G401.6 (cell line): ENCODE data around the gene SLC25A6.
"Not testable (repeated sequence)": the region's sequence is repeated elsewhere in the genome, so short reads cannot be mapped to it uniquely, and the experiment has no call there.

Experiments used
- FAIRE-seq: peaks from 2 replicates; lab custom pipeline; 2012; peaks lifted over from hg19 to GRCh38; lab: Jason Lieb, UNC

Gene SLC25A6

DNA sequence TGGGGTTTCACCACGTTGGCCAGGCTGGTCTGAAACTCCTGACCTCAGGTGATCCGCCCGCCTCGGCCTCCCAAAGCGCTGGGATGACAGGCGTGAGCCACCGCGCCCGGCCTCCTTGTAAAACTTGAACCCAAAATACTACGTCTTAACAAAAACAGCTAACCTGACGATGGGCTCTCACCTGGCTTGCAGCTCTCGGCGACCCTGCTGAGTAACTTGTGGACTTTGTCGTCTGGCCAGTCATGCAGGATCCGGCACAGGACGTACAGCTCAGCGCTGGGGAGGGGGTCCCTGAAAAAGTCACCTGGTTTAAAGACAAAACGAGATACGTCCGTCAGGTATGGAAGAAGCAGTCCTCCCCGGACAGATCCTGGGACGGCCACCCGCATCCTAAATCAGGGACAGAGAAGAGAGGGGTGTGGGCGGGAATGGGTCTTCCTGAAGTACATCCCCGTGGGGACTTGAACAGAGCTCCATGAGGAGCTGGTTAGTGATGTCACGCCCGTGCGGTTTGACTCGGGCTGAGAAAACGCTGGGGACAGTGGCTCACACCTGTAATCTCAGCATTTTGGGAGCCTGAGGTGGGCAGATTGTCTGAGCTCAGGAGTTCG lies 20.7 kb upstream of the SLC25A6 start:
- FAIRE-seq: no peak

DNA sequence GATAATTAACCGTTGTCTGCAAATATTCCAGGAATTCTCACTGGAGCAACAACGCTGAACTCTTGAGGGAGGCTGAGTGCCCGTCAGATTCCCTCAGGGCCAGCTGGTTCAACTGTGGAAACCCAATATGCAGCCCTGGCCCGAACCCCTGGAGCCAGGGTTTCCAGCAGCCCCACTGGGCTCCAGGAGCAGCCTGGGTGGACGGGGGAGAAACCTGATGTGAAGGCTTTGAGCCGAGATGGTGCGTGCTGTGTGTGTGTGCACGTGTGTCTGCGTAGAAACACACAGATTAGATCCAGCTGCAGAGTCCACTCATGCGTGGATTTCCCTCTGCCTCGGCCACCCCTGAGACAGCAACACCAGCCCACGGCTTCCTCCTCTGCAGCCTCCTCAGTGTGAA lies 19.4 kb upstream of the SLC25A6 start:
- FAIRE-seq: no peak

DNA sequence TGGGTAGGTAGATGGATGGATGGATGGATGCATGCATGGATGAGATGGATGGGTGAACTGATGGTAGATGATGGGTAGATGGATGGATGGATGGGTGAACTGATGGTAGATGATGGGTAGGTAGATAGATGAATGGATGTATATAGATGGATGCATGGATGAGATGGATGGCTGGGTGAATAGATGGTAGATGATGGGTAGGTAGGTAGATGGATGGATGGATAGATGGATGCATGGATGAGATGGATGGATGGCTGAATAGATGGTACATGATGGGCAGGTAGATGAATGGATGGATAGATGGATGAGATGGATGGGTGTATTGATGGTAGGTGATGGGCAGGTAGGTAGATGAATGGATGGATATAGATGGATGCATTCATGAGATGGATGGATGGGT lies 15.1 kb upstream of the SLC25A6 start:
- no peak for FAIRE-seq

DNA sequence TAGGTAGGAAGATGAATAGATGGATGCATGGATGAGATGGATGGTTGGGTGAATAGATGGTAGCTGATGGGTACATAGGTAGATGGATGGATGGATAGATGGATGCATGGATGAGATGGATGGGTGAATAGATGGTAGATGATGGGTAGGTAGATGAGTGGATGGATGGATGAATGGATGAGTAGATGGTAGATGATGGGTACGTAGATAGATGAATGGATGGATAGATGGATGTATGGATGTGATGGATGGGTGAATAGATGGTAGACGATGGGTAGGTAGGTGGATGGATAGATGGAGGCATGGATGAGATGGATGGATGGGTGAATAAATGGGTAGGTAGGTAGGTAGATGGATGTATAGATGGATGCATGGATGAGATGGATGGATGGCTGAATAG lies 13.9 kb upstream of the SLC25A6 start:
- FAIRE-seq: not testable (repeated sequence)

DNA sequence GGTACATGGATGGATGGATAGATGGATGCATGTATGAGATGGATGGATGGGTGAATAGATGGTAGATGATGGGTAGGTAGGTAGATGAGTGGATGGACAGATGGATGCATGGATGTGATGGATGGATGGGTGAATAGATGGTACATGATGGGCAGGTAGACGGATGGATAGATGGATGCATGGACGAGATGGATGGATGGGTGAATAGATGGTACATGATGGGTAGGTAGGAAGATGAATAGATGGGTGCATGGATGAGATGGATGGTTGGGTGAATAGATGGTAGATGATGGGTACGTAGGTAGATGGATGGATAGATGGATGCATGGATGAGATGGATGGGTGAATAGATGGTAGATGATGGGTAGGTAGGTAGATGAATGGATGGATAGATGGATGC lies 12.0 kb upstream of the SLC25A6 start:
- not testable (repeated sequence) for FAIRE-seq

DNA sequence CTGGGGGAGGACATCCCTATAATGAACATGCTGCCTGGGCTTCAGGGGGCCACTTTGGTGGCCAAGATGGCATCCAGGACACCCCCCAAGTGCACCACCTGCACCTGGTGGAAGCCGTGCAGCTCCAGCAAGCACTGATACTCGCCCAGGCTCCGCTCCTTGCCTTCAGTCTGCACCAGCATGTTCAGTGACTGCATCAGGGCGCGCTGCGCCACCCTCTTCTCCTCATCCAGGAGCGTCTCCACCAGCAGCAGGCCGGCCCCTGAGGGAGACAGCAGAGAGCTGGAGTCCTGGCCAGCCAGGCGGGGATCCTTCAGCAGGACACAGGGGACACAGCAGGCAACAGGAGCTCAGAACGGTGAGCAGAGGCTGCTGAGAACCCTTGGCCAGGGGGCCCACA lies 11.3 kb upstream of the SLC25A6 start:
- FAIRE-seq: no peak

DNA sequence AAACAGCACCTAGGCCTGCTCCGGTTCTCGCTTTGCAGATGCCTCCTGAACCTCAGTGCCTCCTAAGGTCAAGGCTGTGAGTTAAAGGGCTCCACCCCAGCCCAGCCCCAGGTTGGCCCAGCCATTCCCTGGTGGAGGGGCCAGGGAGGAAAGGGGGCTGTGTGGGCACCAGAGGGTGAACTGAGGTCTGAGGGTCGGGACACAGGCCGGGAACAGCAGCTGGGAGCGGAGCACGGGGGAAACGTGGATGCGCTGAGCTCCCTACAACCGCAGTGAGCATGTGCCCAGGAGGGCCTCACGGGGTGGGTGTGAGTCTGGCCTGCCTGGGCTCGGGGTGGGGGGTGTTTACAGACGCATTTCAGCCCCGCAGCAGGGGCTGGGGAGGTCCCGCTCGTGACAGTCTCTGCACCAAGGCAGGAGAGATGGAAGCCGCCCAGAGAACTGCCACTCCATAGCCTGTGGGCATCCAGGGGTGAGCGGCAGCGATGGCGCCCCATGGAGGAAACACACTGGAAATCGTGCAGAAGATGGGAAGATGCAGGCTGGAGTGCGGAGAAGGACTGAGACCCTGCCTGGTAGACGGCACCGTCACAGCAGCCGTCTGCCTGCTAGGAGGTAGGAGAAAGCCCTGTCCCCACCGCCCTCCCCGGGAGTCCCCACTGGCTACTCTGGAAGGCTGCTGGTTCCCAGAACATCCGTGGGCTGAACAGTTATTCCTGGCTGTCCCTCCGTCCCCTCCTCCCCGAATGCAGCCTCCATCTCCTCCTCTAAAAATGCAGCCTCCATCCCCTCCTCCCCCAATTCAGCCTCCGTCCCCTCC lies 9.9 kb upstream of the SLC25A6 start:
- FAIRE-seq: no peak

DNA sequence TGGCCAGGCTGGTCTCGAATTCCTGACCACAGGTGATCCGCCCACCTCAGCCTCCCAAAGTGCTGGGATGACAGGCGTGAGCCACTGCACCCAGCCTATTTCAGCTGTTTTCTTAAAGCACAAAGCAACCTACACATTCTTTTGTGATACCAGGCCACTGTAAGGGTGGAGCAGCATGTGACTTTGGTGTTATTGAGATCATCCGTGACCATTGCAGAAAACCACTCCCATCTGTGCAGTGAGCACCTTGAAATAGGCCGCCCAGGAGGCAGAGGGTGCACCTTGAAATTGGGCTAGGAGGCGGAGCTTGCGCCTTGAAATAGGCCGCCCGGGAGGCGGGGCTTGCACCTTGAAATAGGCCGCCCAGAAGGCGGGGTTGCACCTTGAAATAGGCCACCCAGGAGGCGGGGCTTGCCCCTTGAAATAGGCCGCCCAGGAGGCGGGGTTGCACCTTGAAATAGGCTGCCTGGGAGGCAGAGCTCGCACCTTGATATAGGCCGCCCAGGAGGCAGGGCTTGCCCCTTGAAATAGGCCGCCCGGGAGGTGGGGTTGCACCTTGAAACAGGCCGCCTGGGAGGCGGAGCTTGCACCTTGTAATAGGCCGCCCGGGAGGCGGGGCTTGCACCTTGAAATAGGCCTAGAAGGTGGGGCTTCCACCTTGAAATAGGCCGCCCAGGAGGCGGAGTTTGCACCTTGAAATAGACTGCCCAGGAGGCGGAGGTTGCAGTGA lies 9.0 kb upstream of the SLC25A6 start:
- FAIRE-seq: no peak

DNA sequence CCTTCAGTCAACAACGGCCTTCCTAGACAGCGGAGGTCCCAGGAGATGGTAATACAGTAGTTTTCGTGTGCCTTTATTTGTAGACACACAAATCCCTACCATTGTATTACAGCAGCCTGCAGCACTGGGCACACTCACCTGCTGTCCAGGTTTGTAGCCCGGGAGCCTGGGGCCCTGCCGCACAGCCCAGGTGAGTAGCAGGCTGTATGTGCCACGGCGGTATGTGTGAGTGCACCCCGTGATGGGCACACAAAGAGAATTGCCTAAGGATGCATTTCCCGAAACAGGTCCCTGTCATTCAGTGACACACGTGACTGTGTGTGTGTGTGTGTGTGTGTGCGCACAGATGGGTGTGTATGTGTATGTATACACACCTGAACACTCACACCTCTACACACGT lies 8.1 kb upstream of the SLC25A6 start:
- FAIRE-seq: no peak

DNA sequence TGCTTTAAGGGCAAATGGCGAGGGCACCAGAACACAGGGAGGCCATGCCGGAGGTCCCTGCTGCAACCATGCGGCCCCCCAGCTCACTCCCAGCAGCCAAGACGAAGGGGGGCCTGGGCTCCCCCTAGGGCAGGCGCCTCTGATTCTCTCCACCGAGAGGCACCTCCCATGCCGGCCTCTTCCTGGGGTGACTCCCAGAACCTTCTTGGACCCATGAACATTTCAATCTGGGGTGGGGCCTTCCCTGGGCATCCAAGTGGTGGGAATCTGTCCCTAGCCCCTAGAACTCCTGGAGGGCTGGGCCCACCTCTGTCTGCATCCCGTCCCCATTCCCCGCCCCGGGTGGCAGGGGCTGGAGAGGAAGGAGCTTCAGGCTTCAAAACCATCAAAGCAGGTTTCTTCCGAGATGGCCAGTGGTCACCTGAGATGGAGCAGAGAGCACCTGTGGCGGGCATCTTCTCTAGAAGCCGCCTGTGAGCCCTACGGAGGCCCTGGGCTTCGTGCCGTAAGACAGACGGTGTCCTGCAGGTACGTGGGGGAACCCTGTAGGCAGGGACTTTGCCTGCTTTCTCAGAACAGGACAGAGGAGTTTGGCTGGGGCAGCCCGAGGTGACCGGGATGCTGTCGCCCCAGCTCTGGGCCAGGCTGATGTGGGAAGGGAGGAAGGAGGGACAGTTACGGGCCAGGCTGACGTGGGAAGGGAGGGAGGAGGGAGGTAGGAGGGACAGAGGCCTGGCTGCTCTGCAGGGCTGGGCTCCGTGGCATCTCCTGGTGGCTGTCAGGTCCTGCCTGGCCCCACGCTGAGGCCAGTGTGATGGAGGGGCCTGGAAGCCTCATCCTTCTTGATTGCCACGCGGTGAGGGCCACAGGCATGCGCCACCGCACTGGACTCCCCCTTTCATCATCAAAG lies 6.8 kb upstream of the SLC25A6 start:
- no peak for FAIRE-seq

DNA sequence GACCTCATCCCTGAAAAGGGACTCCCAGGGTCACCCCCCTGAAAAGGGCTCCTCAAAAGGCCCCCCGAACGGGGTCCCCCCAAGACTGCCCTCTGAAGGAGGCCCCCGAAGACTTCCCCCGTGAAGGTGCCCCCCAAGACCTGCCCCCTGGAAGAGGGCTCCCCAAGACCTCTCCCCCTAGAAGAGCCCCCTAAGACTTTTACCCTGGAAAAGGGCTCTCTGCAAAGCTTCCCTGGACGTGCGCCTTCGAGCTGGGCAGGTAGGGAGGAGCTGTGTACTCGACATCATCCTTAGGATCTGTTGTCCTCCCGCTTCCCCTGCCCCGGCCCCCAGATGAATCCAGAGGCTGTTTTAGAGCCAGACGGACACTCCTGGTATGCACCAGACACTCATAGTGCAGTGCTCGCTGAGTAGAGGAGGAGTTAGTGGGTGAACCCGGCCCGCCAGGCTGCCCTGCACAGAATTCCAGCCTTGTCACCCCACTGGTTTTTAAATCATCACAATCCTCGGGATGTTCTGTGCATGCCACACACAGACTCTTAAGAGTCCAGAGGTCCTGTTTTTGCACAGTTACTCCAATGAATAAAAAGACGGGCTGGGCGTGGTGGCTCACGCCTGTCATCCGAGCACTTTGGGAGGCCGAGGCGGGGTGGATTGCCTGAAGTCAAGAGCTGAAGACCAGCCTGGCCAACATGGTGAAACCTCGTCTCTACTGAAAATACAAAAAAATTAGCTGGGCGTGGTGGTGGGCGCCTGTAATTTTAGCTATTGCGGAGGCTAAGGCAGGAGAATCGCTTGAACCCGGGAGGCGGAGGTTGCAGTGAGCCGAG lies 5.7 kb upstream of the SLC25A6 start:
- FAIRE-seq: no peak

DNA sequence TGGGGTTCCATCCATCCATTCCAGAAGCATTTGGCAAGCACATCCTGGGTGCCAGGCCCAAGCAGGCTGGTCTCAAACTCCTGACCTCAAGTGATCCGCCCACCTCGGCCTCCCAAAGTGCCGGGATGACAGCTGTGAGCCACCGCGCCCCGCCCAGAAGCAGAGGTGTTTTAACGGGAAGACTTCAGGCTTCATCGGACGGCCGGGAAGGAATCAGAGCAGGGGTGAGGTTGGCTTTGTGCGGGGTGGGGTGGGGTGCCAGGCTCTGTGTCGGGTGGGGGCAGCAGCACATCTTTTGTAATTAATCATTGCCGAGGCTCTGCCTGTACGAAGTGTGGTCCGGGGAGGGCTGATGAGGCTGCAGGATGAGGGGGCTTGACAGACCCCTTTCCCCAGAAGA lies 5.1 kb upstream of the SLC25A6 start:
- FAIRE-seq: no peak

DNA sequence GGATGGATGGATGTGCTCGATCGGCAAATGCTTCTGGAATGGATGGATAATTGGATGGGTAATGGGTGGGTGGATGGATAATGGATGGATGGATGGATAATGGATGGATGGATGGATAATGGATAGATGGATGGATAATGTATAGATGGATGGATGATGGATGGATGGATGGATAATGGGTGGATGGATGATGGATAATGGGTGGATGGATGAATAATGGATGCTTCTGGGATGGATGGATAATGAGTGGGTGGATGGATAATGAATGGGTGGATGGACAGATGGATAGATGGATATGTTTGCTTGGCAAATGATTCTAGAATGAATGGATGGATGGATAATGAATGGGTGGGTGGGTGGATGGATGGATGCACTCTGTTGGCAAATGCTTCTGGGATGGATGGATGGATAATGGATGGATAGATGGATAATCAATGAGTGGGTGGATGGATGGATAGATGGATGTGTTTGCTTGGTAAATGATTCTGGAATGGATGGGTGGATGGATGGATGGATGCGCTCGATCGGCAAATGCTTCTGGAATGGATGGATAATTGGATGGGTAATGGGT lies 3.8 kb upstream of the SLC25A6 start:
- no peak for FAIRE-seq

DNA sequence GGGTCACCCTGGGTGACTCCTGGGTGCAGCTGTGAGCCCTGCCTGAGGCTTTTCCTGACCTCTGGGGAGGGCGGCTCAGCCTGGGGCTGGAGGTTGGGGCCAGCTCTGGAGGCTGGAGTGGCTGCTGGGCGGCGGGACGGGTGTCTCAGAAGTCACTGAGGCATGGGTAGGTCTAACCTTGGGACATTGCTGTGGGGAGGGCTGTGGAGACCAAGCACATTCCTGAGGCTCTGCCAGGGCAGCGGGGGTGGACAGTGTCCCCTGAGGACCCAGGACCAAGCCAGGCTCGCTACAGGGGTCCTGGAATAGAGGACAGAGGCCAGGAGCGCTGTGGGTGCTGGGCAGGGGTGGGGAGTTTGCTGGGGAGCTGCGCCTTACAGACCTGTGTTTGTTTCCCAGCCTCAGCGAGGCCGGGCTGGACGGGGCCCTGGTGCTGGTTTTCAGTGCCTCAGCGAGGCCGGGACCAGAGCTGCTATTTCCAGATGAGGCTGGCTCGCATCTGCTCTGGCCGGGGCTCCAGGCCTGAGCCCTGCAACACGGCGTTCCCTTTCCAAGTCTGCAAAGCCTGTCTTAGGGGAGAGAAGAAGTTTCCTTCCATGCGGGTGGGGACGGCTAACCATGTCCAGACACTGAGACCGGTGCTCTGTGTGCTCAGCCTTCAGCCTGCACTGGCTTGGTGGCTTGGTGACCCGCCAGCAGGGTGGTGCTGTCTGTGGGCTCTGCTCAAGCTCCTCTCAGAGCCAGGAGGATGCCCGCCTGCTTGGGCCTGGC lies 3.0 kb upstream of the SLC25A6 start:
- FAIRE-seq: no peak

DNA sequence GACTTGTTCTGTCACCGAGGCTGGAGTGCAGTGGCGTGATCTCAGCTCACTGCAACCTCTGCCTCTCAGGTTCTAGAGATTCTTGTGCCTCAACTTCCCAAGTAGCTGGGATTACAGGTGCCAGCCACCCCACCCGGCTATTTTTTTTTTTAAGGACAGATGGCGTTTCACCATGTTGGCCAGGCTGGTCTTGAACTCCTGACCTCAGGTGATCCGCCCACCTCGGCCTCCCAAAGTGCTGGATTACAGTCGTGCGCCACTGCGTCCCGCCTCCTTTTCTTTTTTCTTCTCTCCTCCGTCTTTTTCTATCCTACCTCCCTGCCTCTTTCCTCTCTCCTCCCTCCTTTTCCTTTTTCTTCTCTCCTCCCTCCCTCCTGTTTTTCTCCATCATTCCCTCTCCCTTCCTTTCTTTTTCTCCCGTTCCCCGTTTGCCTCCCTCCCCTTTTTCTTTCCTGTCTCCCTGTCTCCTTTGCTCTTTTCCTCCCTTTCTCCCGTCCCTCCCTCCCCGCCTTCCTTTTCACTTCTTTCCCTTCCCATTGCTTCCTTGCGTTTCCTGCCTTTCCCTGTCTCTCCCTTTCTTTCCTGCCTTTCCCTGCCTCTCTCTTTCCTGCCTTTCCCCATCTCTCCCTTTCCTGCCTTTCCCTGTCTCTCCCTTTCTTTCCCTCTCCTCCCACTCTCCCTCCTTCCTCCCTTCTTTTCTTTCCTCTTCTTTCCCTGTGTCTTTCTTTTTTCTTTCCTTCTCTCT lies 2.1 kb upstream of the SLC25A6 start:
- no peak for FAIRE-seq

DNA sequence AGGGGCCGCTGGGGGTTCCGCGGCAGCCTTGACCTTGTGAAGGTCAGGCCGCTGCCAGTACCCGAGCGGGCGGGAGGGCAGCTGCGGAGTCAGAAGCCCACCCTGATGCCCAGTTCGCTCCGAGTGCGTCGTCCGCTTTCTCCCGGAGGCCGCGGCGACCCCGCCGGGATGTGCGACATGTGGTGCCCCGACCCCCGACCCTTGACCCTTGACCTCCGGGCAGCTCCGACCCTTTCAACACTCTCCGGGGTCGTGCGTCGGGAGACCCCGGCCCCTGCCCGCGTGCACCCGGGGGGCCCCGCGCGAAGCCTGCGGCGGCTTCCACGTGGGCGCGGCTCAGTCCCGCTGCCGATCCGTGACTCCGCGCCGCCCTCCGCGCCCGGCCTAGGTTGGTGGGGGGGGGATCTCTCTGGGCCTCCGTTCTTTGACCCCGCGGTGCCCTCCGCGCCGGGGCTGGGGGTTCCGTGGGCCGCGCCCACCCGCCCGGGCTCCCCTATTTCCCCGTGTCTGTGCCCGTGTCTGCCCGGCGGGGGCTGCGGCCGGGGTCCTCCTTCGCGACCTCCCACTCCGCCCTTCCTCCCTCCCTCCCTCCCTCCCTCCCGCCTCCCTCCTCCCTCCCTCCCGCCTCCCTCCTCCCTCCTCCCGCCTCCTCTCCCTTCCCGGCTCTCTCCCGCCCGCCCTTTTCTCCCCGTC lies 609 bp upstream of the SLC25A6 start:
- FAIRE-seq: no peak

DNA sequence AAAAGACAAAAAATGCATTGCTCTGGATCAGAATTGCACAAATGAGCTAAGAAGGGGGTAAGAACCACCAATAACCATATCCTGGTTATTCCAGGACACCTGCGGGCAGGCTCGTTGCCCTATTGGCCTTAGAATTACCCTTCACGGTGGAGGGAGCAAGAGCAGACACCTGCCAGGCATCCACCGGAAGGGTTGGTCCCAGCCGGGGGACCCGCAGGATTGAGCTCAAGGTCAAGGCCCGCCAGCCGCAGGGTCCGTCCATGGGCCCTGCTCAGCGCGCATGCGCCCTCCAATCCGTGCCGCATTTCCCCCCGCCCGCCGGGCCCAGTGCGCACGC lies 575 bp downstream of the SLC25A6 start:
- FAIRE-seq: no peak

DNA sequence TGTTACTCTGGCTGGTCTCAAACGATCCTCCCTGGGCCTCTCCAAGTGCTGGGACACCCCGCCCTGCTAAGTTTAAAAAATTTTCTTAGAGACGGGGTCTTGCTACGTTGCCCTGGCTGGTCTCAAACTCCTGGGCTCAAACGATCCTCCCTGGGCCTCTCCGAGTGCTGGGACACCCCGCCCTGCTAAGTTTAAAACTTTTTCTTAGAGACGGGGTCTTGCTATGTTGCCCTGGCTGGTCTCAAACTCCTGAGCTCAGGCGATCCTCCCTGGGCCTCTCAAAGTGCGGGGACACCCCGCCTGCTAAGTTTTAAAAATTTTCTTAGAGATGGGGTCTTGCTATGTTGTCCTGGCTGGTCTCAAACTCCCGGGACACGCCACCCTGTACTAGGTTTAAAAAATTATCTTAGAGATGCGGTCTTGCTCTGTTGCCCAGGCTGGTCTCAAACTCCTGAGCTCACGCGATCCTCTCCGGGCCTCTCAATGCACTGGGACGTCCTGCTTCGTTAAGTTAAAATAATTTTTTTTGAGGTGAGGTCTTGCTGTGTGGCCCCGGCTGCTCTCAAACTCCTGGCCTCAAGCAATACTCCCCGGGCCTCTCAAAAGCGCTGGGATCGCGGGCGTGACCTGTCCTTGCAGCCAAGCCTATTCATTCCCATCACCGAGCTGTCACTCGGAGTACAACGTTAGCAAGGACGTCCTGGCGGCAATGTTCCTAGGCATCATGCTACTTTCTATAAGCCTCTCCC lies 1.1 kb downstream of the SLC25A6 start:
- FAIRE-seq: no peak

DNA sequence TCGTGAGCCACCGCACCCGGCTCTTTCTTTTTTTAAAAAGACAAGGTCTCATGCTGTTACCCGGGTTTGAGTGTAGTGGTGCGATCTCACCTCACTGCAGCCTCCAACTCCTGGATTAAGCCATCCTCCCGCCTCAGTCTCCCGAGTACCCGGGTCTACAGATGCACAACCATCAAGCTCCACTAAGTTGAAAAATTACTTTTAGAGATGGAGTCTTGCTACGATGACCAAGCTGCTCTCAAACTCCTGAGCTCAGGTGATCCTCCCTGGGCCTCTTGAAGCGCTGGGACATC lies 2.0 kb downstream of the SLC25A6 start:
- no peak for FAIRE-seq
